ENCODE results near the gene FBXL14. TPM values are rescaled to one million over a fixed set of nuclear protein-coding genes. Genes with fewer than 3 reads are reported as not detected.

FBXL14 gene
- total RNA-seq, 4 donors from 2014 or later, result 10.9 to 16.4 (median 13.1) TPM

- WGBS, 2 donors (ENCODE audit: low coverage in 1 of 2), result 70 to 76% methylated on average over 8 to 12 of the region's 15 CpGs
- H3K4me1 ChIP-seq, result peaks cover 0 to 31% (median 9%) of the 10 kb centered on the region in 3 donors
- no peak overlapping the region for H3K27ac ChIP-seq
- TF ChIP-seq, protein P1, sequence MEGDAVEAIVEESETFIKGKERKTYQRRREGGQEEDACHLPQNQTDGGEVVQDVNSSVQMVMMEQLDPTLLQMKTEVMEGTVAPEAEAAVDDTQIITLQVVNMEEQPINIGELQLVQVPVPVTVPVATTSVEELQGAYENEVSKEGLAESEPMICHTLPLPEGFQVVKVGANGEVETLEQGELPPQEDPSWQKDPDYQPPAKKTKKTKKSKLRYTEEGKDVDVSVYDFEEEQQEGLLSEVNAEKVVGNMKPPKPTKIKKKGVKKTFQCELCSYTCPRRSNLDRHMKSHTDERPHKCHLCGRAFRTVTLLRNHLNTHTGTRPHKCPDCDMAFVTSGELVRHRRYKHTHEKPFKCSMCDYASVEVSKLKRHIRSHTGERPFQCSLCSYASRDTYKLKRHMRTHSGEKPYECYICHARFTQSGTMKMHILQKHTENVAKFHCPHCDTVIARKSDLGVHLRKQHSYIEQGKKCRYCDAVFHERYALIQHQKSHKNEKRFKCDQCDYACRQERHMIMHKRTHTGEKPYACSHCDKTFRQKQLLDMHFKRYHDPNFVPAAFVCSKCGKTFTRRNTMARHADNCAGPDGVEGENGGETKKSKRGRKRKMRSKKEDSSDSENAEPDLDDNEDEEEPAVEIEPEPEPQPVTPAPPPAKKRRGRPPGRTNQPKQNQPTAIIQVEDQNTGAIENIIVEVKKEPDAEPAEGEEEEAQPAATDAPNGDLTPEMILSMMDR (IDR thresholded peaks at IDR 0.05), result no peak
- TF ChIP-seq EP300 (IDR thresholded peaks at IDR 0.05) (no peak), POLR2A (IDR thresholded peaks at IDR 0.05) (no peak), POLR2AphosphoS5 (IDR thresholded peaks at IDR 0.05) (no peak)
- H3K36me3 ChIP-seq, result no peaks in the 10 kb centered on the region
- peak; percentile 72 for ATAC-seq
- H3K9me3 ChIP-seq, result no peaks in the 10 kb centered on the region
- no peaks in the 10 kb centered on the region for H3K27me3 ChIP-seq
- H3K4me3 ChIP-seq, result no peak overlapping the region
These were observed 20.2 kb downstream of the FBXL14 start for GRCh38 chr12:1573960-1574864.

GRCh38 chr12:1572731-1573130 lies 21.6 kb downstream of the FBXL14 start:
- no peak for TF ChIP-seq EP300 (IDR thresholded peaks at IDR 0.05)
- TF ChIP-seq POLR2A (IDR thresholded peaks at IDR 0.05), result no peak
- TF ChIP-seq, protein P1 (IDR thresholded peaks at IDR 0.05), result no peak
- TF ChIP-seq POLR2AphosphoS5 (IDR thresholded peaks at IDR 0.05), result no peak
- Histone ChIP-seq H3K36me3 (no peaks in the 10 kb centered on the region), H3K9me3 (no peaks in the 10 kb centered on the region), H3K27ac (no peak overlapping the region), H3K4me3 (no peak overlapping the region), H3K27me3 (no peaks in the 10 kb centered on the region), H3K4me1 (peaks cover 0 to 31% (median 9%) of the 10 kb centered on the region in 3 donors)
- WGBS, 2 donors (ENCODE audit: low coverage in 1 of 2), result 69 to 81% methylated on average over 3 to 5 of the region's 5 CpGs
- no peak for ATAC-seq

GRCh38 chr12:1567852-1568251 lies 26.5 kb downstream of the FBXL14 start:
- no peak for TF ChIP-seq EP300 (IDR thresholded peaks at IDR 0.05)
- TF ChIP-seq POLR2A (IDR thresholded peaks at IDR 0.05), result no peak
- TF ChIP-seq POLR2AphosphoS5 (IDR thresholded peaks at IDR 0.05), result no peak
- TF ChIP-seq, protein P1 (IDR thresholded peaks at IDR 0.05), result no peak
- Histone ChIP-seq H3K9me3 (no peaks in the 10 kb centered on the region), H3K4me1 (no peaks in the 10 kb centered on the region), H3K4me3 (no peak overlapping the region), H3K36me3 (peaks cover 0 to 16% of the 10 kb centered on the region in 2 donors), H3K27ac (no peak overlapping the region), H3K27me3 (no peaks in the 10 kb centered on the region)
- ATAC-seq, result no peak
- 97 to 100% methylated on average over 6 of the region's 6 CpGs for WGBS, 2 donors (ENCODE audit: low coverage in 1 of 2)

GRCh38 chr12:1566449-1567135 lies 27.8 kb downstream of the FBXL14 start:
- Histone ChIP-seq H3K27me3 (no peaks in the 10 kb centered on the region), H3K4me1 (no peaks in the 10 kb centered on the region), H3K4me3 (no peak overlapping the region), H3K27ac (no peak overlapping the region), H3K9me3 (no peaks in the 10 kb centered on the region), H3K36me3 (peaks cover 0 to 16% of the 10 kb centered on the region in 2 donors)
- no peak for ATAC-seq
- WGBS, 2 donors (ENCODE audit: low coverage in 1 of 2), result 84 to 95% methylated on average over 10 to 18 of the region's 24 CpGs
- TF ChIP-seq POLR2A (IDR thresholded peaks at IDR 0.05) (no peak), EP300 (IDR thresholded peaks at IDR 0.05) (no peak), POLR2AphosphoS5 (IDR thresholded peaks at IDR 0.05) (no peak)
- TF ChIP-seq, protein P1 (IDR thresholded peaks at IDR 0.05), result no peak

Data from gastroesophageal sphincter (tissue), 4 donors.